ENCODE measurements around the gene DIPK1A. TPM values are rescaled to one million over a fixed set of nuclear protein-coding genes. Genes with fewer than 3 reads are reported as not detected.

Gene DIPK1A
- polyA plus RNA-seq, 2 of the 4 experiments (the other 2 are of a cell fraction) = 12.4 to 21.1 TPM

- Histone ChIP-seq H3K4me1 (no peaks in the 10 kb centered on the region), H3K9me3 (no peaks in the 10 kb centered on the region), H3K27ac (no peak overlapping the region), H3K4me2 (no peak overlapping the region), H3K4me3 (no peak overlapping the region)
- DNase-seq (ENCODE audit: low read depth in 1 of 2, low spot score in 1 of 2) (no peak), ATAC-seq (no peak), FAIRE-seq (no peak)
- ChIA-PET POLR2A (no interaction called here), CTCF (interaction anchor here (1.0 to 4.3 kb wide), 4 partner anchors 10 to 146 kb away, joined by 3 to 36 read pairs (median 5); no protein-coding TSS in a partner anchor)
- 75% methylated on average over 5 of the region's 5 CpGs for WGBS (ENCODE audit: missing lambda C conversion rate)
- TF ChIP-seq TFCP2L1 (CRISPR knock-in tag; IDR thresholded peaks at IDR 0.05) (no peak), POLR2AphosphoS2 (conservative IDR thresholded peaks at IDR 0.05; ENCODE audit: low read length) (no peak), HOXB13 (CRISPR knock-in tag; IDR thresholded peaks at IDR 0.05; ENCODE audit: low read depth) (no peak), HMGXB4 (CRISPR knock-in tag; IDR thresholded peaks at IDR 0.05; ENCODE audit: borderline replicate concordance) (no peak), PHF8 (IDR thresholded peaks at IDR 0.05; ENCODE audit: borderline replicate concordance, low read depth) (no peak), MAX (IDR thresholded peaks at IDR 0.05) (no peak), HES2 (IDR thresholded peaks at IDR 0.05) (no peak), RNF2 (IDR thresholded peaks at IDR 0.05; ENCODE audit: borderline replicate concordance, low read depth) (no peak), GATA3 (IDR thresholded peaks at IDR 0.05; ENCODE audit: borderline replicate concordance) (no peak), ATOH8 (CRISPR knock-in tag; IDR thresholded peaks at IDR 0.05; ENCODE audit: low read depth) (no peak), HOXA7 (CRISPR knock-in tag; IDR thresholded peaks at IDR 0.05) (no peak), ZFP36 (IDR thresholded peaks at IDR 0.05; ENCODE audit: borderline replicate concordance, partially characterized antibody) (no peak), TP53 (CRISPR knock-in tag; IDR thresholded peaks at IDR 0.05) (no peak), JUN (IDR thresholded peaks at IDR 0.05) (no peak), FOXS1 (CRISPR knock-in tag; IDR thresholded peaks at IDR 0.05) (no peak), CEBPB (IDR thresholded peaks at IDR 0.05) (no peak), HDAC2 (IDR thresholded peaks at IDR 0.05) (no peak), BCL3 (IDR thresholded peaks at IDR 0.05) (no peak)
These were observed 42.7 kb upstream of the DIPK1A start for GRCh38 chr1:93003981-93004380.

- H3K4me3 ChIP-seq = no peak overlapping the region
- ChIA-PET POLR2A (no interaction called here), CTCF (interaction anchor here (1.0 to 4.3 kb wide), 3 partner anchors 9 to 144 kb away, joined by 4 to 36 read pairs (median 6); no protein-coding TSS in a partner anchor)
- no peak for FAIRE-seq
- 40% methylated on average over 2 of the region's 2 CpGs for WGBS (ENCODE audit: missing lambda C conversion rate)
- H3K4me1 ChIP-seq = no peaks in the 10 kb centered on the region
- ATAC-seq = no peak
- no peaks in the 10 kb centered on the region for H3K9me3 ChIP-seq
- H3K27ac ChIP-seq = no peak overlapping the region
- no peak for TF ChIP-seq BHLHE40 (IDR thresholded peaks at IDR 0.05; ENCODE audit: low read depth, low read length)
- TF ChIP-seq TFCP2L1 (CRISPR knock-in tag; IDR thresholded peaks at IDR 0.05) = no peak
- TF ChIP-seq CHD2 (IDR thresholded peaks at IDR 0.05; ENCODE audit: low read length, partially characterized antibody) = no peak
- no peak for TF ChIP-seq REST (IDR thresholded peaks at IDR 0.05)
- no peak for DNase-seq (ENCODE audit: low read depth in 1 of 2, low spot score in 1 of 2)
- H3K4me2 ChIP-seq = no peak overlapping the region
These were observed 41.5 kb upstream of the DIPK1A start for GRCh38 chr1:93002781-93003180.
